GM18909 (cell line): ENCODE data around the gene GDF7.

Source experiments
- ATAC-seq: cut with Tn5 transposase; IDR thresholded peaks from one replicate; pipeline ENCODE4 v1.9.1; 2021; ENCODE audit warnings: mild to moderate bottlenecking; ENCODE audit not compliant: unreplicated experiment, poor library complexity

Gene GDF7

DNA sequence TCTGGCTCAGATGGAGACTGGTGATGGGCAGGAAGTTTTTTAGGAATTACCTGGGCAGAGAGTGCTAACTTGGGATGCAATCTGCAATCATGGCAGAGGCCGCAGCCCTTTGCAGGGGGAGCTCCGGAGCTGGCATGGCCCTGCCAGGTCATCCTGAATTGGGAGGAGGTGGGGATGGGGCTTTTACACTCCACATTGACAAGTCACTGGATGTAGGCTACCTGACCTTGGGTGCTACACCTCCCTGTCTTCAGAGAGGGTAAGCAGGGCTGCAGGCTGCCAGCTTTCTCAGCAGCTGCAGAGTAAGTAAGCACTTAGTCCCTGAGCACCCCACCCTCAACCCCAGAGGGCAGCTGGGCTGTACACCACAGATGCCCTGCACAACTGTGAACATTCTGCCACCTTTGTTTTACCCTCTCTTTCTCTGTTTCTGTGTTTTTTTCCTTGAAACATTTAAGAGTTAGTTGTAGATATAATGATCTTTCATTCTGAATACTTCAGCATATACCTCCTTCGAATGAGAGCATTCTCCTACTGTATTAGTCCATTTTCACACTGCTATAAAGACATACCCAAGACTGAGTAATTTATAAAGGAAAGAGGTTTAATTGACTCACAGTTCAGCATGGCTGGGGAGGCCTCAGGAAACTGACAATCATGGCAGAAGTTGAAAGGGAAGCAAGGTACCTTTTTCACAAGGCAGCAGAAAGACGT lies 9.3 kb upstream of the GDF7 start:
- no peak for ATAC-seq

DNA sequence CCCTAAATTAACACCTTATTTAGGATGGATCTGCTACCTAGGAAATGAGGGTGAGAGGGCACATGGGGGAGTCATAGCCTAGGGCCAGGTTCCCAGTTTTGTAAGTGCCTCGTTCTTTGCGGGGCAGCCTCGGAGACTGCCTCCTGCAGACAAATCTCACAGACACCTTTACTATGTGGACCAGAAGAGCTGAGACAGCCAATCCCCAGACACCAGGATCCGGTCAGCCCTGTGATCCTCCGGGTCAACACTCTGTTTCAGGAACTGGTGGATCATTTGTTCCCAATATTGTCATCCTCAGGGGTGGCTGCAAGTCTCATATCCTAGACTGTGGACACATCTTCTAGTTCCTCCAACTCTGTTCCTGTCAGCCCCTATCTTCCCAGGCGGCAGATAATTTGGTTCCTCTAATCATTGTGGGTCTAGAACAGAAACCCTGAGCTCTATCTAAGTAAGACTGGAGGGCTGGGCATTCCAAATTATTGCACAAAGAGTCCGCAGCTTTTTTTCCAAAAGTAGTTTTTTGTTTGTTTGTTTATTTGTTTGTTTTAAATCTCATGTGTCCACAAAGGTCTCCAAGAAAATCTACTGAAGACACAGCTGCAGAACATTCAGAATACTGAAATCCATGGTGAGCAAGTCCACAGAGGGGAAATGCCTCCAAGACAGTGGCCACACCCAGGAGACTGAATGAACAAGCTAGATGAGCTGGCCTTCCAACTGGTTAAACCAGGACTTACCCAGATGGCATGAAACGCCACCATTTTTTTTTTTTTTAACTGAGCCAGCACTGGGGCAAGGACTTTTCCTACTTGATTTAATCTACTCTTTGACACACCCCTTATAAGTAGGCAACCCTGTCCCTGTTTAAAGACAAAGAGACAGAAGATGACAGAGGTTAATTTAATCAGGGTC lies 6.2 kb upstream of the GDF7 start:
- ATAC-seq: no peak

DNA sequence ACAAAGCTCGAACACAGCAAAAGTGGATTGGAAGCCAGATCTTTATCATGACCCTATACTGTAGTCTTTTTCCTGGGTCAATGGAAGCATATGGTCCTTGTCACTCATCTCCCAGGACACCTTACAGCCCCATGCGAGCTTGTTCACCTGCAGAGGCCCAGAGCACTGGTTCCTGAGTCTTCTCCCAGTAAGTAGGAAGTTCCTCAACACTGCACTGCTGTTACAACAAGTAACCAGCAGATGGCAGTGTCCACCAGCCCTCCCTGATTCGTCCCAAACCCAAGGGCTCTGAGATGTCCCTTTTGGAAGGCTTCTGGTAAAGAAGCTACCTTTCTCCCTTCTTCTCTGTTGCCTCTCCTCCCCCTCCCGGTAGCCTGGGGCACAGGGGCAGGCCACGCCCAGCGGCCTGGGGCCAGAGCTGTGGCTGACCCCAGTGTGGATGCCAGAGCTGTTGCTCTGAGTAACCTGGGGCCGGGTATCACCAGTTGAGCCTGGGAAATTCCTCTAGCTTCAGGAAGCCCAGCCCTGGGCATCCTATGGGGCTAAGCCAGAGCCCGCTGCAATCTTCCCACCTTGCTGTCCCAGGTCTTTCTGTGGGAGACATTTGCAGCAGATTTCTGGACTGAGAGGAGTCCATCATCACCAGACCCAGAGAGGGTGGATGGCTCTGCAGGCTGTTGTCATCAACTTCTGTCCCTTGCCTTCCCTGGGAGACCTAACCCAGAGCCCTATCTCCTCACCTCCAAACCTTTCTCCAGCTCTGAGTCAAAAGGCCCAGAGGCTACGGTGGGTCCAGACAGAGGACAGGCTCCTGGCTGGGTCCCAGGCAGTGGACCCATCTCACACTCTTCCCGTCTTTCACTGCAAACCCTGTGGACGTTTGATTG lies 5.3 kb upstream of the GDF7 start:
- ATAC-seq: peak; percentile 63

DNA sequence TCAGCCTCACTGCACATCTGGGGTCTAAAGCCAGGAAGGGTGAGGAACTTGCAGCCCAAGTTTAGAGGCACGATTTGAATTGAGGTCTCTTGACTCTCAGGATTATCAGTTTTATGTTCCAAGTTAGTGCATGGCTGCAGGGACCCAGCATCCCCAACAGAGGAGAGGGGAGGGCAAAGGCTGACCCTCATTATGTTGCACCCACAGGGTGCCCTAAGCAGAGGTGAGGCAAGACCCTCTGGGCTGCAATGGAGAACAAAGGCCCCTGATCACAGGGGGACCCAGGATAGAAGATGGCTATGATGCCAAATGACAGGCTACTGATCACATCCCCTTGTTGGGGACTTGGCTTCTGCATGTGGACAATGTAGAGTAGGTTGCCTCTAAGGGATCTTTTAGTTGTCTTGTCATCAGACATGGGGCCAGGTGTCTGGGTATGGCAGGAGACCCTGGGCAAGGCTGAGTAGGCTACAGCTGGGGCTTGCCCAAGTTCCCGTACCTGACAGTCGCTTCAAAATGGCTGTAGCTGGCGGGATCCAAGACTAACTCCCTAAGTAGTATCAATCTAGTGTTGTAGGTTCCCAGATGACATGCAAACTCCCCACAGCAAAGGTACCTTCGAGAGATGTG lies 4.5 kb upstream of the GDF7 start:
- no peak for ATAC-seq

DNA sequence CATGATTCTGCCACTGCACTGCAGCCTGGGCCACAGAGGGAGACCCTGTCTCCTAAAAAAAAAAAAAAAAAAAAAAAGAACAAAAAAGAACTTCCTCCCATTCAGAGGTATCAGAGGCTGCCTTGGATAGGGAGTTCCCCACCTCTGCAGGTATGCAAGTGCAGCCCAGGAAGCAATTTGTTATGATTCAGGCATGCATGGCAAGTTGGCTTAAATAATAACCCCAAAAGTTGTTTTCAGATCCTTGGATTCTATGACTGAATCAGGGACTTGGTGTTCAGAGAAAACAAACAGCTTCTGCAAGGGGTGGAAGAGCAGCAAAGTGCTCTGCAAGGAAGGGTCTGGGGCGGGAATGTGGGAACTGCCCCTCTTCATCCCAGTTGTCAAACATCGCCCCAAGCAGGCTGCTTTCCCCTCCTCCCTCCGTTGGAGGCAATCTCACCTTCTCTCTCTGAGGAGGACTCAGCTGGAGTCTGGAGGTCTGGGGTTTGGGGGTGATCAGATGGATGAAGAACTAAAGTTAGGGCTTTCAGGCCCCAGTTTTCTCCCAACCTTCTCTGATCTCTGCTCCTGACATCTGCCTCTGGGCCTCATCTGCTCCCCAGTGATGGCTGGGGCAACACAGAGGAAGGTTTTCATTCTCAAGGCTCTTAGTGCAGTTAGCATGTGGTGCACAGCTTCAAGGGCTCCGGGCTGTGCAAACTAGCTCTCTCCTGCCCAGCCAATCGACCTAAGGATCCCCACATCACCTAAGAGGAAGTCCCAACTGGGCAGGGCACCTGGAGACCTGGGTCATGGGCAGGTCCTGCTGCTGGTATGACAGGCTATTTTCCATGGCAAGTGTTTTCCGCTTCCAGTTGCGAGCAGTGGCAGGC lies 3.5 kb upstream of the GDF7 start:
- ATAC-seq: no peak

DNA sequence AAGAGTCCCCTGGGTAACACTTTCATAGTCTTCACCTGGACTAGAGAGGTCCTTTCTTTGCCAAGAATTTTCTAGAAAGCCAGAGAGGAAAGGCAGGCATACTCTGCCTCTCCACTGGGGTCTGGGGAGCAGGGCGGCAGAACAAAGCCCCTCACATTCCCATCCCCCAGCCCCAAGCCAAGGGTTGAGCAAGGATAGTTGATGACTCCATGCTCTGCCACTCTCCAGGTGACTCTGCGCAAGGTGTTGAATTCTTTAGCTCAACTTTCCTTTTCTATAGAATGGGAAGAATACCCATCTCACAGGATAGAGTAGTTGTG lies 2.9 kb upstream of the GDF7 start:
- ATAC-seq: no peak

DNA sequence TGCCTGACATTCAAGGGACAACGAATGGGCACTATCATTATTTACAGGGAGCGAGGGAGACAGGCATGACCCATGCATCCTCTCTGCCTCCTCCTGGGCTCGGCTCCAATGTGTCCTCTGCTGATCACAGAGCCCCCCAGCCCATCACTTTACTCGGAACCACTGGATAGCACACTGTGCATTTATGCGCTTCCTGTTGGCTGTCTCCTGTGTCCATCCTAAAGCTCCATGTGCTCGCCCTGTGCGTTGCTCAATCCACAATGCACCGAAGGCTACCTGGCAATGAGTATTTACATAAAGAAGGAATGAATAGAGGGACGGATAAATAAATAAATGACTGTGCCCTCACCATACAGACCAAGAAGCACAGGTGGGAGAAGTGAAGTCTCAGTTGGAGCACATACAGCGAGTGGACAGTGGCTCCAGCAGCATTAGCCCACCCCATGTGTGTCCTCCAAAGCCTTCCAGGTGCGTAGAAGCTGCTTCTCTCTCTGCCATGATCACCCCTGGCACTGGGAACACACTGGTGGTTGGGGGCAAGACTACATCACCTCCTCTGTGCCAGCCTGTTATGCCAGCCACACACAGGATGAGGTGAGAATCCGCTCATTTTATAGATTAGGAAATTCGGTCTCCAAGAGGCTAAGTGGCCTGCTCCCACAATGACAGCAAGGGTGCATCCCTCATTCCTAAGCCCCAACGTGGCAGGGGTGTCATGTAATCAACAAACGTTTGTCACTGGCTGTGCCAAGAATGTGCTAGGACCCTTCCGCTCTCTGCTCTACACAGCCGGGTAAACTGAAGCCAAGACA lies 2.3 kb upstream of the GDF7 start:
- ATAC-seq: no peak

DNA sequence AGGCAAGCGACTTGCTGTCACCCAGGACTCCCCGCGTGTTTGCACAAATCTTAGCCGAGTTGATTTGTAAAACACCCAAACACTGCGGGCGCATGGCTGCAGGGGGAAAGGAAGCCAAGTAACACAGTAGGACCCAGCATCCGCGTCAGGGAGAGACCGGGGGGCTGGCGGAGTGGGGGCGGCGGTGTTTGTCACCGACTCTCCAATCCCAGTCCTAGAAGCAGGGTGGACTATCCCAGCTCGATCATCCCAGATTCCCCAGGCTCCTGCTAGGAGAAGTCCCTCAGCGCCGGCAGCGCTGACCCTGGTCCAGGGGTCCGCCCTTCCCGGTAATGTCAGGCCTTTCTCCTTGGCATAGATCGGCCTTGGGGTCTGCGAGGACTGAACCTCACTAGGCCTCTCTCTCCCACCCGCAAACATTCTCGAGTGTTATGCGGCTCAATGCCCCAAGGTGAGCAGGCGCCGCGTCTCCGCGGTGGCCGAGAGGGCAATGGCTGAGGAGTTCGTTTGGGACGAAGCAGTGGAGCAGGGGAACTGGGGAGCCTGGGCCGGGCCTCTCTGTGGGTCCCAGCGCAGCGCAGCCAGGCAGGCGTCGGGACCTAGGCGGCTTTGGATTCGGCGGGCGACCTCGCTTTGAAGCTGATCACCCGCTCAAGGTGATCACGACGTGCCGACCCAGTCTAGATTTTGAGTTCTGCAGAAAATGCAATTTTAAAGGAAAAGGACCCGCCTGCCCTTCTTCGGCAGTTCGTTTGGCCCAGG lies 1.5 kb upstream of the GDF7 start:
- no peak for ATAC-seq

DNA sequence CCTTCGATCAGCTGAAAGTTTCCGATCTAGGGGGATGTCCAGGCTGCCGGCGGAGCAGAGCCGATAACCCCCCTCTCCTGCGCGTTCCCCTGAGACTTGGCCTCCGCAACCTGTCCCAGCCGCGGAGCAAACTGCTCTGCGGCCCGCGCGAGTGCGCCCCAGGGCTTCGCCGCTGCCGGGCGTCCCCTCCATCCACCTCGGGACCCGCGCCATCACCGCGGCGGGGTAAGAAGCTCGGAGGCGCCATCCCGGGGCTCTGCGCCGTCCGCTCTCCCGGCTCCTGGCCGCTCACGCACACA lies 990 bp upstream of the GDF7 start:
- ATAC-seq: peak; percentile 5

DNA sequence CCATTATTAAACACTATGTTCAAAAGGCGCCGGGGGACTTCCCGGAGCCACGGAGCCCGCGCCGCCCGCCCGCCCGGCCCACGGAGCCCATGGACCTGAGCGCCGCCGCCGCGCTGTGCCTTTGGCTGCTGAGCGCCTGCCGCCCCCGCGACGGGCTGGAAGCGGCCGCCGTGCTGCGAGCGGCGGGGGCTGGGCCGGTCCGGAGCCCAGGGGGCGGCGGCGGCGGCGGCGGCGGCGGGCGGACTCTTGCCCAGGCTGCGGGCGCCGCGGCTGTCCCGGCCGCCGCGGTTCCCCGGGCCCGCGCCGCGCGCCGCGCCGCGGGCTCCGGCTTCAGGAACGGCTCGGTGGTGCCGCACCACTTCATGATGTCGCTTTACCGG lies 197 bp downstream of the GDF7 start:
- ATAC-seq: peak; percentile 30

DNA sequence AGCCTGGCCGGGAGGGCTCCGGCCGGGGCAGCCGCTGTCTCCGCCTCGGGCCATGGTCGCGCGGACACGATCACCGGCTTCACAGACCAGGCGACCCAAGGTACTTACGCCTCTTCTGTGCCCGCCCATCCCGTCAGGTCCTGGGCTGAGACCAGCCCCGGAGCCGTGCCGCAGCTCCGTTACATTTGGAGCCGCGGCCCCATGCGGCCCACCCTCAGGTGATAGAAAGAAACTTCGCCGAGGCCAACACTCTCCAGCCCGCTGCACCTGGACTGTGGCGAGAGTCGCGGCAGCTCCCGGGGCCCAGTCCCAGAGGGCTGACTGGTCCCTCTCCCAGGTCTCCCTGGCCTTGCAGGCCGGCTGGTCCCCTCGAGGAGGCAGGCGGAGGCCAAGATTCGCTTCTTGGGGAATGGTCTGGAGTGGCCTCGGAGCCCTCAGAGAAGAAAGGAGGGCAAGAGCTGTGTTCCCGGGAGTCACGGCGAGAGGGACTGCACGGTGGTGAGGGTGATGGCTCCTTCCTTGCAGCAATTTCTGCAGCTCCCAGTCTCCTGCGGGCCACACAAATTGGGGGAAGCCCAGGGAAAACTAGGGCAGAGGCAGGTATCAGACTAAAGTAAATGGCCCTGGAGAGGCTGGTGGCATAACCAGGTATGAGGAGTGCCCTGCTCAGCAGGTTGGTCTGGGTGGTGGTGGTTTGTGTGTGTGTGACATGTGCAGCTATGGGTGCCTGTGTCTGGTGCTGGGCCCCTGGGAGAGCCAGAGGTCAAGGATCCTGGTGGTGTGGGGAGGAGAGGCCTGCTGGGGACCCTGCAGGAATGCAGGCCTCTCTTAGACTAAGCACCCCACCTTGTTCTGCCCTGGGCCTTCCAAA lies 822 bp downstream of the GDF7 start:
- peak; percentile 18 for ATAC-seq

DNA sequence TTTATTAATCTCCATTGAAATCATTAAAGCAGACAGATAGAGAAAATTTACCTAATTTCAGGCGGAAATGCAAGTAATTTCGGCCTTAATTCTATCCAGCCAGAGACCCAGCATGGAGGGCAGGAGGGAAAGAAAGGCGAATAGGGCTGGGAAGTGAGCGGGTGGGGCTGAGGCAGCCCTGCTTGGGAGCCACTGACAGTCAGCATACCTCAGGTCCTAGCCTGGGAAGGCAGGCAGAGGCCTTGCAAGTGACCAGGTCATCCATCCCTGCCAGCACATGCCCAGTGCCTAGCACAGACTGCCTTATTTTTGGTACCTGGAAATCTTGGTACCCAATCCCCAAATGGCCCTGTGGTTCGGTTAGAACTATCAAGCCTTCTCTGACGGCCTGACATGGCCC lies 1.5 kb downstream of the GDF7 start:
- ATAC-seq: no peak

DNA sequence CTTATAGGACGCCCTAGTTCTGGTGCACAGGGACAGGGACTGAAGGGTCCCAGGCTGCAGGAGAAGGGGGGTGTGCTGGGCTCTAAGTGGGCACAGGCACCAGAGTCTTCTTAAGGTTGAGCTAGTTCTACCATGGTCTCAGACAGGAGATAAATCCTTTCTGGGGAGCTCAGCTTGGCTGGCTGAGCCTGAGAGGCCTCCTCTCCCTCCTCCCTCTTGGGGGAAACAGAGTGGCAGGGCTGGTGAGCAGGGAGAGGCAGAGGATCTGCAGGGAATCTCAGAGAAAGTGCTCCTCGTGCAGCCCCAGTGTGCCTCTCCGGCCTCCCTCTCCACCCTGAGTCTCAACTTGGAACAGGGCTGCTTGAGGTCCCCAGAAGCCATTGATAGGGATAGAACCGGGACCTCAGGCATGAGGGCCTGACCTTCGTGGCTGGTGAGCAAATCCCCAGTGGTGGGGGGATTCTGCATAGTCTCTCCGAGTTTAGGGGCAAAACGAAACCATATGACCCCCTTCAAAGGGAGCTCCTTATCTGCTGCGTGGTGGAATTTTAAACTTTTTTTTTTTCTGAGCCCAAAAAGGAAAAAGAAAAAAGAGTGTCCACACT lies 2.0 kb downstream of the GDF7 start:
- no peak for ATAC-seq

DNA sequence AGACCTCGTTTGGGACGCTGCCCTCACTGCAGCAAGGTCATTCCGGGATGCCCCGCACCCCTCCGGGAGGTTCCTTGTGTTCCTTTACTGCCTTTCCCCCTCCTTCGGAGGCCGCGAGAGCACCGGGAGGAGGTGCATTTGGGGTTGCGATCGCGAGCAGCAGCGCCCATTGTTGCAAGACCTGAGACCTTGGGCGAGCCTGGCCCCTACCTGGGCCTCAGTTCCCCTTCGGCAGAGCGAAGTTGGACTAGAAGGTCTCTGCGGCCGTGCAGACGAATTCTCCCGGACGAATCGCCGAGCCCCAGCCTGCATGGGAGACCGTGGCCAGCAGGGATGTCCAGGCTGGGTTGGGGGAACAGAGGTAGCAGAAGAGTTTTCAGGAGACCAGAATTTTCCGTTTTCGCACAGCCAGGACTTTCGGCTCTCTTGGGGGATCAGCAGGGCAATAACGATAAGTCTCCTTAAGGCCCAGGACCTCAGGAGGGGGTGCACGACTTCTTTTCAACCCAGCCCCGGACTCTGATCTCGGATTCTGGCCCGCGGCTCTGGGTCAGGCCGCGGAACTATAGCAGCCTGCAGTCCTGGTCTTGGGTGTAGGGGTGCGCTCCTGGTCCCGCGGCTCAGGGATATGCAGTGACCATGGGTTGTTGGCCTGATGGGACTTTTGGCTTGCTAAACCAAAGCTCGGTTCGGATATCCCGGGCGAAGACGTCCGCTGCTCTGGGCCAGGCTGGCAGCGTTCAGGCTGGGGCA lies 2.8 kb downstream of the GDF7 start:
- ATAC-seq: no peak

DNA sequence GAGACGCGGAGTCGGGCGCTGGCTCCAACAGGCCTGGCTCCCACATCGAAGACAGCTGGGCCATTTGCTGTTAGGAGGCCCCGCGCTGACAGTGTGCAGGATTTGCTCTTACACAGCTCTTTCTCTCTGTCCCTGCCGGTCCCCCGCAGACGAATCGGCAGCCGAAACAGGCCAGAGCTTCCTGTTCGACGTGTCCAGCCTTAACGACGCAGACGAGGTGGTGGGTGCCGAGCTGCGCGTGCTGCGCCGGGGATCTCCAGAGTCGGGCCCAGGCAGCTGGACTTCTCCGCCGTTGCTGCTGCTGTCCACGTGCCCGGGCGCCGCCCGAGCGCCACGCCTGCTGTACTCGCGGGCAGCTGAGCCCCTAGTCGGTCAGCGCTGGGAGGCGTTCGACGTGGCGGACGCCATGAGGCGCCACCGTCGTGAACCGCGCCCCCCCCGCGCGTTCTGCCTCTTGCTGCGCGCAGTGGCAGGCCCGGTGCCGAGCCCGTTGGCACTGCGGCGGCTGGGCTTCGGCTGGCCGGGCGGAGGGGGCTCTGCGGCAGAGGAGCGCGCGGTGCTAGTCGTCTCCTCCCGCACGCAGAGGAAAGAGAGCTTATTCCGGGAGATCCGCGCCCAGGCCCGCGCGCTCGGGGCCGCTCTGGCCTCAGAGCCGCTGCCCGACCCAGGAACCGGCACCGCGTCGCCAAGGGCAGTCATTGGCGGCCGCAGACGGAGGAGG lies 3.5 kb downstream of the GDF7 start:
- ATAC-seq: no peak
